Nucleus accumbens (tissue), 56 donors: ENCODE data around the gene SH2D7.
A peak's percentile ranks its signal among the peaks of the same experiment; 100 is the strongest.

ENCODE experiments used
- DNase-seq, 56 donors: peaks; one replicate each; lab custom pipeline; 2025; lab: John Stamatoyannopoulos, UW

The SH2D7 gene

GRCh38 chr15:78092261-78093041 lies at the start of gene SH2D7:
TSS of gene SH2D7 (plus strand) at chr15:78092561. CDS start at chr15:78092585, 24 bp downstream.
- DNase-seq, result no peak

- no peak for DNase-seq
These were observed 47.8 kb upstream of the SH2D7 start for GRCh38 chr15:78044407-78045155.

- no peak for DNase-seq
These were observed 47.2 kb upstream of the SH2D7 start for GRCh38 chr15:78045189-78045588.

GRCh38 chr15:78046796-78047341 lies 45.5 kb upstream of the SH2D7 start:
- no peak for DNase-seq

- peak in 11 of 56 donors; percentile 15 to 65 (median 33) for DNase-seq
These were observed 44.4 kb upstream of the SH2D7 start for GRCh38 chr15:78047761-78048627.

- DNase-seq, result no peak
These were observed 43.8 kb upstream of the SH2D7 start for GRCh38 chr15:78048628-78048920.

GRCh38 chr15:78049691-78050440 lies 42.5 kb upstream of the SH2D7 start:
- DNase-seq, result peak in 16 of 56 donors; percentile 14 to 69 (median 48)

- DNase-seq, result no peak
These were observed 41.9 kb upstream of the SH2D7 start for GRCh38 chr15:78050441-78050809.

- DNase-seq, result no peak
These were observed 41.5 kb upstream of the SH2D7 start for GRCh38 chr15:78050826-78051225.

GRCh38 chr15:78051596-78051995 lies 40.8 kb upstream of the SH2D7 start:
- DNase-seq, result no peak

GRCh38 chr15:78052001-78052401 lies 40.4 kb upstream of the SH2D7 start:
- DNase-seq, result no peak

GRCh38 chr15:78052545-78052944 lies 39.8 kb upstream of the SH2D7 start:
- no peak for DNase-seq

- DNase-seq, result no peak
These were observed 37.8 kb upstream of the SH2D7 start for GRCh38 chr15:78054518-78054917.

- no peak for DNase-seq
These were observed 37.4 kb upstream of the SH2D7 start for GRCh38 chr15:78054966-78055365.

- no peak for DNase-seq
These were observed 36.2 kb upstream of the SH2D7 start for GRCh38 chr15:78055919-78056713.

- peak in 1 of 56 donors; percentile 27 for DNase-seq
These were observed 35.6 kb upstream of the SH2D7 start for GRCh38 chr15:78056714-78057269.

GRCh38 chr15:78057803-78058202 lies 34.6 kb upstream of the SH2D7 start:
- DNase-seq, result no peak

GRCh38 chr15:78058401-78058935 lies 33.9 kb upstream of the SH2D7 start:
- DNase-seq, result no peak
